8988T (cell line): ENCODE measurements around the gene HDAC11.
"Not testable (repeated sequence)": the region's sequence is repeated elsewhere in the genome, so short reads cannot be mapped to it uniquely, and the experiment has no call there.

Source experiments
- DNase-seq: peaks from one replicate; pipeline ENCODE4 v3.0.0; 2011

Gene HDAC11

GRCh38 chr3:13470894-13471574 lies 9.1 kb upstream of the HDAC11 start:
- no peak for DNase-seq

GRCh38 chr3:13472286-13472685 lies 7.8 kb upstream of the HDAC11 start:
- DNase-seq: no peak

GRCh38 chr3:13473020-13473419 lies 7.1 kb upstream of the HDAC11 start:
- no peak for DNase-seq

GRCh38 chr3:13474021-13474420 lies 6.1 kb upstream of the HDAC11 start:
- DNase-seq: no peak

- no peak for DNase-seq
These were observed 5.3 kb upstream of the HDAC11 start for GRCh38 chr3:13474776-13475303.

- DNase-seq: no peak
These were observed 4.1 kb upstream of the HDAC11 start for GRCh38 chr3:13475871-13476590.

- no peak for DNase-seq
These were observed 2.2 kb upstream of the HDAC11 start for GRCh38 chr3:13477943-13478342.

- DNase-seq: peak; percentile 80
These were observed 849 bp upstream of the HDAC11 start for GRCh38 chr3:13479332-13479581.

GRCh38 chr3:13480340-13481318 lies 523 bp downstream of the HDAC11 start:
- DNase-seq: no peak

GRCh38 chr3:13482106-13482690 lies 2.1 kb downstream of the HDAC11 start:
- no peak for DNase-seq

GRCh38 chr3:13483286-13483685 lies 3.2 kb downstream of the HDAC11 start:
- DNase-seq: no peak

- no peak for DNase-seq
These were observed 4.0 kb downstream of the HDAC11 start for GRCh38 chr3:13483988-13484695.

GRCh38 chr3:13484851-13485590 lies 4.9 kb downstream of the HDAC11 start:
- DNase-seq: no peak

GRCh38 chr3:13485630-13486562 lies 5.8 kb downstream of the HDAC11 start:
- DNase-seq: not testable (repeated sequence)

- DNase-seq: no peak
These were observed 7.3 kb downstream of the HDAC11 start for GRCh38 chr3:13487403-13487802.

GRCh38 chr3:13491206-13491974 lies 11.3 kb downstream of the HDAC11 start:
- no peak for DNase-seq

- DNase-seq: no peak
These were observed 11.9 kb downstream of the HDAC11 start for GRCh38 chr3:13492048-13492447.

- DNase-seq: no peak
These were observed 13.1 kb downstream of the HDAC11 start for GRCh38 chr3:13492976-13493866.
